Osteocyte (in vitro differentiated cells): Measurements from ENCODE around the gene MAMDC2. TPM values are rescaled to one million over a fixed set of nuclear protein-coding genes. Genes with fewer than 3 reads are reported as not detected.

Experiments used
- DNase-seq: peaks from one replicate; pipeline ENCODE4 v3.0.0; 2021; ENCODE audit warnings: mixed read lengths; ENCODE audit not compliant: unreplicated experiment; ENCODE audit errors: extremely low spot score
- H3K27ac Mint-ChIP-seq: one replicate; pipeline ENCODE4 v1.8.0; 2021; ENCODE audit warnings: mild to moderate bottlenecking, mixed read lengths; ENCODE audit not compliant: unreplicated experiment
- H3K27me3 Mint-ChIP-seq: one replicate; pipeline ENCODE4 v1.8.0; 2021; ENCODE audit warnings: mixed read lengths; ENCODE audit not compliant: unreplicated experiment
- H3K36me3 Mint-ChIP-seq: one replicate; pipeline ENCODE4 v1.8.0; 2021; ENCODE audit warnings: mixed read lengths; ENCODE audit not compliant: unreplicated experiment
- H3K4me1 Mint-ChIP-seq: one replicate; pipeline ENCODE4 v1.8.0; 2021; ENCODE audit warnings: mixed read lengths; ENCODE audit not compliant: unreplicated experiment
- H3K4me3 Mint-ChIP-seq: one replicate; pipeline ENCODE4 v1.8.0; 2021; ENCODE audit warnings: mild to moderate bottlenecking, moderate library complexity, mixed read lengths; ENCODE audit not compliant: unreplicated experiment
- H3K9me3 Mint-ChIP-seq: one replicate; pipeline ENCODE4 v1.8.0; 2021; ENCODE audit warnings: mixed read lengths; ENCODE audit not compliant: unreplicated experiment
- CTCF ChIP-seq: fragments of 200-600 bp; sonication (generic); IDR thresholded peaks from 2 replicates; pipeline ENCODE4 v1.5.0; 2021; ENCODE audit warnings: antibody characterized with exemption, mild to moderate bottlenecking, moderate library complexity
- total RNA-seq: library from RNA; stranded (reverse); gene quantifications from 2 replicates; pipeline ENCODE4 v1.2.1, GENCODE V29; 2021

Gene MAMDC2
- total RNA-seq, 1 donor from 2014 or later = 11.3 TPM

GRCh38 chr9:70107558-70107957, 63.9 kb downstream of the MAMDC2 start:
- H3K27ac Mint-ChIP-seq = no peak overlapping the region
- H3K27me3 Mint-ChIP-seq = no peaks in the 10 kb centered on the region
- peaks cover 14% of the 10 kb centered on the region for H3K36me3 Mint-ChIP-seq
- no peak for DNase-seq
- H3K9me3 Mint-ChIP-seq = peaks cover 4% of the 10 kb centered on the region
- no peak overlapping the region for H3K4me3 Mint-ChIP-seq
- TF ChIP-seq CTCF = no peak
- peaks cover 11% of the 10 kb centered on the region for H3K4me1 Mint-ChIP-seq

GRCh38 chr9:70108181-70108580, 64.5 kb downstream of the MAMDC2 start:
- no peaks in the 10 kb centered on the region for H3K27me3 Mint-ChIP-seq
- peaks cover 14% of the 10 kb centered on the region for H3K36me3 Mint-ChIP-seq
- peaks cover 4% of the 10 kb centered on the region for H3K9me3 Mint-ChIP-seq
- H3K4me1 Mint-ChIP-seq = peaks cover 14% of the 10 kb centered on the region
- DNase-seq = no peak
- H3K4me3 Mint-ChIP-seq = no peak overlapping the region
- H3K27ac Mint-ChIP-seq = no peak overlapping the region
- no peak for TF ChIP-seq CTCF

GRCh38 chr9:70110194-70111041, 66.8 kb downstream of the MAMDC2 start:
- no peak for DNase-seq
- no peaks in the 10 kb centered on the region for H3K9me3 Mint-ChIP-seq
- H3K4me3 Mint-ChIP-seq = peak overlapping the region; percentile 16
- H3K4me1 Mint-ChIP-seq = peaks cover 15% of the 10 kb centered on the region
- TF ChIP-seq CTCF = no peak
- H3K27me3 Mint-ChIP-seq = no peaks in the 10 kb centered on the region
- peaks cover 18% of the 10 kb centered on the region for H3K36me3 Mint-ChIP-seq
- peak overlapping the region; percentile 44 for H3K27ac Mint-ChIP-seq

- DNase-seq = peak; percentile 89
- no peaks in the 10 kb centered on the region for H3K27me3 Mint-ChIP-seq
- H3K4me1 Mint-ChIP-seq = peaks cover 15% of the 10 kb centered on the region
- no peaks in the 10 kb centered on the region for H3K9me3 Mint-ChIP-seq
- peak overlapping the region; percentile 44 for H3K27ac Mint-ChIP-seq
- H3K36me3 Mint-ChIP-seq = peaks cover 22% of the 10 kb centered on the region
- no peak overlapping the region for H3K4me3 Mint-ChIP-seq
- TF ChIP-seq CTCF = peak; percentile 93
Measured at GRCh38 chr9:70111042-70111602, 67.5 kb downstream of the MAMDC2 start.

- no peak for DNase-seq
- H3K9me3 Mint-ChIP-seq = no peaks in the 10 kb centered on the region
- no peak overlapping the region for H3K4me3 Mint-ChIP-seq
- H3K27ac Mint-ChIP-seq = no peak overlapping the region
- H3K4me1 Mint-ChIP-seq = peaks cover 15% of the 10 kb centered on the region
- no peaks in the 10 kb centered on the region for H3K27me3 Mint-ChIP-seq
- TF ChIP-seq CTCF = no peak
- H3K36me3 Mint-ChIP-seq = peaks cover 22% of the 10 kb centered on the region
Measured at GRCh38 chr9:70111641-70112236, 68.1 kb downstream of the MAMDC2 start.
